GM19395 (cell line): ENCODE results near the gene ADSS2.
"Not testable (repeated sequence)": the region's sequence is repeated elsewhere in the genome, so short reads cannot be mapped to it uniquely, and the experiment has no call there.

Experiments used
- ATAC-seq: cut with Tn5 transposase; IDR thresholded peaks from one replicate; pipeline ENCODE4 v1.9.1; 2021; ENCODE audit warnings: mild to moderate bottlenecking, moderate library complexity; ENCODE audit not compliant: unreplicated experiment

The ADSS2 gene

DNA sequence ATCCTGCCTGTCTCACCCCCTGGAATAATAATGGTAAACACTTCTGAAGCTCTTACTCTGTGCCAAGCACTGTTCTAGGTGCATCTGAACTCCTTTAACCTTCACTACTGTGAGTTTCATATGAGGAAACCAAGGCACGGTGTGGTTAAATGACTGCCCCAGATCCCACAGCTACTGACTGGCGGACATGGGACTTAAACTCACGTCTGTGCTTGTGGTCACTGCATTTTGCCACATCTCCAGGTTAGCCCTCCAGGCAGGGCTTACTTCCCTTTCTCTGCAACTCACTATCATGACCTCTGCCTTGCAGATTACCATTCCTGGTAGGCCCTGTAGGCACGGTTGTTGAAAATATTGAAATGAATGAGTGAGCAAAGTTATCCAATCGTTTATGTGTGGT lies 83.4 kb downstream of the ADSS2 start:
- no peak for ATAC-seq

DNA sequence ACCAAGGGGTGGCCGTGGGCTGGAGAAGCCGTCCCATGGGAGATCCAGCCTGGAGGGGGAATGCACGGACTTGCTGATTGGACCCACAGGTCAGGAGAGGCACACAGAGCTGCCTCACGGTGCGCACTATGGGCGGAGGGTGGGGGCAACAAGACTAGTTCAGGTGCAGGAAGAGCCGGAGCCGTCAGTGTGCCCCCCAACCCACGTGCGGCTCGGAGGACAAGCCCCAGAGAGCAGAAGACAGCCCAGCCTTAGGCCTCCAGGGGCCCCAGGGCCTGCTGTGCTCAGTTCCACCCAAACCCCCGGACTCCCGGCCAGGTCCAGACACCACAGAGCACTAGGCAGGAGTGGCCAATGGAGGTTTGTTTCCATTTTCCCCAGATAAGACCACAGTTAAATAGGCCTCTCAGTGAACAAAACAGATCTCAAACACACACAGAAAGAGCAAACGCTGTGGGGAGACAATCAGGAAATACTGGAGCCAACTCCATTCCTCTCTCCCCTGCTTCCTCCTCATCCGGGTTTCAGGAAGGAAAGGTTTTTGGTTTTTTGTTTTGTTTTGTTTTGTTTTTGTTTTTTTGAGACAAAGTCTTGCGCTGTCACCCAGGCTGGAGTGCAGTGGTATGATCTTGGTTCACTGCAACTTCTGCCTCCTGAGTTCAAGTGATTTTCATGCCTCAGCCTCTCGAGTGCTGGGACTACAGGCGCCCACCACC lies 84.2 kb downstream of the ADSS2 start:
- no peak for ATAC-seq

DNA sequence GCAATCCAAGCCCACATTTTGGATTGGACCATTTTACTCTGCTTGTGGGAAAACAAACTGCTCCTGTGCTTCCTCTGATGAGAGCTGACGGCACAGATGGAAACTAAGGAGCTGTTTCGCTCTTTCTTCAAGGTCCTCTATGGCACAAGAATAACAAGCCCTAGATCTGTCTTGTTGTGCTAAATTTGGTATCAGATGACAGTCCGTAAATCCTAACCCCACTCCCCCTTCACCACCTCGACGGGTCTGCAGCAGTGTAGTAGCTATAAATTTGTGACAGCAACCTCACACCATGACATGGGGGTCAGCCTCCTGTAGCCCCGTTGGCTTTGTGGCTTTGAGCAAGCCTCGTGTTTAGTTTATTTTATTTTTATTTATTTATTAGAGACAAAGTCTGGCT lies 85.9 kb downstream of the ADSS2 start:
- ATAC-seq = no peak

DNA sequence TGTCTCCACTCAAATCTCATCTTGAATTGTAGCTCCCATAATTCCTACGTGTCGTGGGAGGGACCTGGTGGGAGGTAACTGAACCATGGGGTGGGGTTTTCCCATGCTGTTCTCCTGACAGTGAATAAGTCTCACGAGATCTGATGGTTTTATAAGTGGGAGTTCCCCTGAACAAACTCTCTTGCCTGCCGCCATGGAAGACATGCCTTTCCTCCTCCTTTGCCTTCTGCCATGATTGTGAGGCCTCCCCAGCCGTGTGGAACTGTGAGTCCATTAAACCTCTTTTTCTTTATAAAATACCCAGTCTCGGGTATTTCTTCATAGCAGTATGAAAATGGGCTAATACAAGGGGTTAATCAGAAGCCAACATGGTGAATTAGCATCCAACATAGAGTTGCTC lies 86.4 kb downstream of the ADSS2 start:
- ATAC-seq = not testable (repeated sequence)

DNA sequence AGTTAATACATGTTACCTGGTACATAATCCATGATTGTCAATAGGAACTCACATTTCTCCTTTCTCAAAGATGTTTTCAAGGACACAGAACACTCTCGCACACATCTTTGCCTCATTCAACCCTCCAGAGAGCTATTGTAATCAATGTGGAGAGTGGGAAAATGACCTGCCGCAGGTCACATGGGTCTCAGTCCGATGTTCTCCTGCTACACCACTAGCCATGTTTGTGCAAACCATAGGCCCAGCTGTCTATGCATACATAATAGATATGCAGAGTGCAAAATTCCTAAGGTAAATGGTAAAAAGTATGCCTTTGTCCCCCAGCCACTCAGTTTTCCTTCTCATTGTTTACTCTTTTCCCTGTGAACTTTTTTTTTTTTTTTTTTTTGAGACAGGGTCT lies 89.2 kb downstream of the ADSS2 start:
- ATAC-seq = no peak

DNA sequence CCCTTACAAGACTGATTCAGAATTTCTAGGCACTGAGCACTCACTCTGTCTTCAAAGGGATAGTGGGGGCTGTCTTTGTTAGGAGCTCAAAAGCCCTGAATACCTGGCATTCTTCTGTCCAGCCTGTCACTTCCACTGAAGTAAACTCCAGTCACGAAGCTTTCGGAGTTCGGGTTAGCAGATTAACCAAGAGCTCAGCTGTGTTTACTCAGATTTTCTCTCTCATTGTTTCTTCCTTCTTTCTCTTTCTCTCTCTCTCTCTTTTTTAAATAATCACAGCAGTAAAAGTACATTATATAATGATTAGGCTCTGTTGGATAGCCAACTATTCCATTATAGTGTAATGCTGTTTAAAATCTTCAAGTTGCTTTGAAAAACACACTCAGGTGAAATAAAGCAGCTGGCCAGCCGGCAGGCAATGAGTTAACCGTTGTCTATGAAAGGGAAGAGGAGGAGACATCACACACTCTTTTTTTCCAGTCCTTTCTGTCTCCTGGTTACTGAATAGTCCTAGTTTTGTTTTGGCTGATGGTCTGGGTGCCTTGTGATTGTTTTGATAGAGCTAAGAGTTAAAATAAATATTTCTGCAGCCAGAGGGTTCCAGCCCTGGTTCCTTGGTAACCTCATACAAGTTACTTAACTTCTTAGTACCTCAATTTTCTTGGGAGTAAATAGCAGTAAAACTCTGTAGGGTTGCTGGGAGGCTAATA lies 89.8 kb downstream of the ADSS2 start:
- no peak for ATAC-seq
